NCI-H1436 (cell line): ENCODE data around the gene EMID1.

ENCODE experiments used
- DNase-seq: peaks from one replicate; lab custom pipeline; 2025; lab: John Stamatoyannopoulos, UW

Gene EMID1

DNA sequence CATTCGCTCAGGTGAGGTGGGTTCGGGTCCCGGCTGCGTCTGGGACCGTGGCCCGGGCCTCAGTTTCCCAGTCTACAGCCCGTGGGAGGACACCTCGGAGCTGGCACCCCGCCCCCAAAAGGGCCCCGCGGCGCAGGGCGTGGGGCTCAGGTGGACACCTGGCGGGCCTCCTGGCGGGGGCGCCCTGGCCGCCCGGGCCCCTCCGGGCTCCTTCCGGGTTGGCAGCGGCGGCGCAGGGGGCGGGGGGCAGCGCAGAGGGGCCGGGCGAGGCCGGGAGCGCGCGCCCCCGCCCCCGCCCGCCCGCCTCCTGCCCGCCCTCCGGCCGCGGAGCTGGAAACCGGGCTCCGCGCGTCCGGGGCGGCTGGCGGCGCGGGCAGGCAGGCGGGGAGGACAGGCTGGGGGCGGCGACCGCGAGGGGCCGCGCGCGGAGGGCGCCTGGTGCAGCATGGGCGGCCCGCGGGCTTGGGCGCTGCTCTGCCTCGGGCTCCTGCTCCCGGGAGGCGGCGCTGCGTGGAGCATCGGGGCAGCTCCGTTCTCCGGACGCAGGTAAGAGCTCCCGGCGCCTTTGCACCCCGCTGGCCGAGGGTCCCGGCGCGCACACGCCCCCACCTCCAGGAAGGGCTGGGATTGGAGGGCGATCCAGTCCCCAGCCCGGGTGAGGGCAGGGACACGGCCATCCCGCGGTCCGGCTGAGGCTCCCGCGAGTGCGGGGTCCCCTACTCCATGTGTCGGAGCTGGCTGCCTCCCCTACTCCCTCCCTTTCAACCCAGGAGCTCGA is at the start of gene EMID1:
Gene EMID1 (plus strand): TSS at position 303 of the 778 bp plus-strand sequence. CDS start 143 bp downstream, at position 446.
- DNase-seq = peak; percentile 25

DNA sequence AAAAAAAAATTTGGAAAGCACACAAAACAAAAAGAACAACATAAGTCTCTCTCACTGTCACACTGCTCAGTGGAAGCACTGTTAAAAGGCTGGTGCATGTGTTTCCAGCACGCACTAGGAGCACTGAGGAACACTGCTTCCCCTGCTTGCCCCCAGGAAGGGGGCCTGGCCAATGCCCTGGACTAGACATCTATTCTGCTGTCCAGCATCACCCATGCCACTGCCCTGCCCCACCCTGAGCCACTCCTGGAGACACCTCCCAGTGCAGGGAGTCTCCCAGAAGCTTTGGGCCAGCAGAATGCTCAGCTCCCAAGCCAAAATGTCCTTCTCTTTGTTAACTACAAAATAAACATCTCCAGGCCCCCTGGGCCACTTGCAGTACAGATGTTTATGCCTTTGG is 49.7 kb upstream of the EMID1 start:
- no peak for DNase-seq

DNA sequence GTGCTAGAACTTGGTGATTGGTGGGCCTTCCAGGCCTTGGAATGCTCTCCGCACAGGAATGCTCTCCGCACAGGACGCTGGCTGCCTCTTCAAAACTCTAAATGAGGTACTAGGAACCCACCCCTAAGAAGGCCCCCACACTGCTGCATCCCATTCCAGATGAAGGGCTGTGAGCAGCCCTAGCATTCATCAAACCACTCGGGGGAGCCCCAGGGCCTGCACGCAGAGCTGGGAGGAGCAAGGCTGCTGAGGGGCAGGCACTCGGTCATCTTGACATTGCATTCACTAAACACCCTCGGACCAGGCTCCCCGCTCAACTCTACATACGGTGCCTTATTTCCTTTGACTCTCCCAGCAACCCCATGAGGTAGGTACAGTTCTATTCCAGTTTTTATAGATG is 49.2 kb upstream of the EMID1 start:
- no peak for DNase-seq

DNA sequence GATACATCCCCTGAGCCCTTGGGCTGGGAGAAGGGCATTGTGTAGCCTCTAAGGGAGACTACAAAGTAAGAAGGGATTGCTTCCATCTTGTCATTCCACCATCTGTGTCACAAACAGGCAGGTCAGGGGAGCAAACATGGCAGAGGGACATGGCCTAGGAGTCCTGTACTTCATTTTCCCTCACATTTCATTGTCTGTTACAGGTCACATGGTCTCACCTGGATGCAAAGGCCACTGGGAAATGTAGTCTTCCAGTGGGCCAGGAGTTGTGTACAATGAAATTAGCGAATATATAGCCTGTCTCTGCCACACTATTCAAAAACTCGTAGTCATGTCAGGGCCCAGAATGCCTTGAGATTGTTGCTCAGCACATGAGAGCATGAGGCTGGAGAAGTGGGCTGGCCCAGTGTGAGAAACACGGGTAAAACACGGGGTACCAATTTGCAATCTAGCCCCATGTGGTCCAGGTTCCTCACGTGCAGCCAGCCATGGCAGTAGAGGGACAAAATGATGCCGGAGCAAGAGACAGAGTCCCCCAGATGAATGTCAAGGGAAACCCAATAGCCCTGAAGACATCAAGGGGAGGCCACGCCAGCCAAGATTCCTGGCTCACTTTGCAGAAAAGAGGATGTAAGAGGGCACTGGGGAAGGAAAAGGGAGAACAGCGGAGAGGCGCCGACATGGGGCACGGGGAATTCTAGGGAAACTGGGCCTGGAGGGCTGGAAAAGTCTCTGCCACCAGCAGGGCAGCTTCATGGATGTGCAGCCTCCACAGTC is 47.7 kb upstream of the EMID1 start:
- DNase-seq = no peak

DNA sequence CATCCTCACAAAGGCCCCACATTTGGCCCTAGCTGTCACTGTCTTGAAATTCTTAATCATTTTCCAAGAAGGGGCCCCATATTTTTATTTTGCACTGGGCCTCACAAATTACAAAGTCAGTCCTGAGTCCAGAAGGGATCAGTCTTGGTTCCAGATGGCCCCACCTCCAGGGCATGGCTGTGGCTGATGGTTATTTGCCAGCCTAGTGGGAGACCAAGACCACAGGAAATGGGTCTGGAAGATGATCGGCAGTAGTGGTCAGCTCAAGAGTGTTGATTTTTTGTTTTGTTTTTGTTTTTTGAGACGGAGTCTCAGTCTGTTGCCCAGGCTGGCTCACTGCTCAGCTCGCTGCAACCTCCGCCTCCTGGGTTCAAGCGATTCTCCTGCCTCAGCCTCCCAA is 47.1 kb upstream of the EMID1 start:
- DNase-seq = no peak

DNA sequence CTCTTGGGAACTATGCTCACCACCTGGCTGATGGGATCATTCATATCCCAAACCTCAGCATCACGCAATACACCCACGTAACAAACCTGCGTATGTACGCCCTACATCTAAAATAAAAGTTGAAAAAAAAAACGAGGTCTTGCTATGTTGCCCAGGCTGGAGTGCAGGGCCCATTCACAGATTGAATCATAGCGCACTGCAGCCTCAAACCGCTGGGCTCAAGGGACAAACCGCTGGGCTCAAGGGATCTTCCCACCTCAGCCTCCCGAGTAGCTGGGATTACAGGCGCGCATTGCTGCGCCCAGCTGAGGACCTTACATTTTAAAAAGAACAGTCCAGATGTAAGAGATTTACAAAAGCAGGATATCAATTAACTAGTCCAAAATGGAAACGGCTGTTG is 41.9 kb upstream of the EMID1 start:
- no peak for DNase-seq

DNA sequence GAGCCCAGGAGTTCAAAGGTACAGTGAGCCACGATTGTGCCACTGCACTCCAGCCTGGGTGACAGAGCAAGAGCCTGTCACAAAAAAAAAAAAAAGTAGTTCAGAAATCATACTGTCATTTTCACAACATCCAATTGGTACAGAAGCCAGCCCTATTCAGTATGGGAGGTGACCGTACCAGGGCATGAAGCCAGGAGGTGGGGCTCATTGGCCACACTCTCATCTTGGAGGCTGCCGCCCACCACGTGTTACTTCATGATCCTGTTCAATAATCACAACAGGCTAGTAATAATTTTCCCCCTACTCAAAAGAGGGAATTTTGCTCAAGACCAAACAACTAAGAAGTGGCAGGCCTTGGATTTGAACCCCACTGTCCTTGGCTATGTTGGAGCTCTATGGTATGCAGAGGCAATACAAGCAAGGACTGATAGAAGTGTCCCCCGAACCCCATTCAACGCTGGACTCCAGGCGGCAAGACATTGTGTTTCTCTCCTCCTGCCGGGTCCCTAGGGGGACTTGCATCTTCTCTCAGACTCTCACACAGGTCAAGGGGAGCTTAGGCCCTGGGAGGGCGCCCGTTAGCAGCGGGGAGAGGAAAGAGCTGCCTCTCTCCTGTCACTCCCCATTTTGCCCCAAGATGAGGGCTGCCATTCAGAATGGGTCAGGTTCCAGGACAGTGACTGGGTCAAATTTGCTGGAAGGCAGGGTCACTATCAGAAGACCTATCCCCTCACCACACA is 40.2 kb upstream of the EMID1 start:
- no peak for DNase-seq

DNA sequence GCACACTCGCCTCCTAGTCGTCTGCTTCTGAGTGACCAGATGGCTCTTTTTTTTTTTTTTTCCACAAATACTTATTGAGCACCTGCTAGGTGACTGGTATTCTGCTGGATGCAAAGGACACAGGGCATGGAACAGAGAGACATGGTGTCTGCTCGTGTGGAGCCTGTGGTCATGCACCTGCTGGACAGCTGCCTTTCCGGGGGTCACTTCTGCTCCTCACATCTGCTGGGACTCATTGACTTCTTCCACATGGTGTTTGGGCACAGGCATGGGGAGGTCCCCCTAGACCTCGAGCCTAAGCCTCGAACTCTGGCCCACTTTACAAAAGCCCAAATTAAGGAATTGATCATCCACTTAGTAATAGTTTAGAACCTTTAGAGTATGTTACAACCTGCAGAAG is 39.5 kb upstream of the EMID1 start:
- DNase-seq = no peak

- DNase-seq = no peak
Observed at GRCh38 chr22:29167032-29167911, 38.4 kb upstream of the EMID1 start.

GRCh38 chr22:29171721-29172120 is 34.0 kb upstream of the EMID1 start:
- DNase-seq = no peak

DNA sequence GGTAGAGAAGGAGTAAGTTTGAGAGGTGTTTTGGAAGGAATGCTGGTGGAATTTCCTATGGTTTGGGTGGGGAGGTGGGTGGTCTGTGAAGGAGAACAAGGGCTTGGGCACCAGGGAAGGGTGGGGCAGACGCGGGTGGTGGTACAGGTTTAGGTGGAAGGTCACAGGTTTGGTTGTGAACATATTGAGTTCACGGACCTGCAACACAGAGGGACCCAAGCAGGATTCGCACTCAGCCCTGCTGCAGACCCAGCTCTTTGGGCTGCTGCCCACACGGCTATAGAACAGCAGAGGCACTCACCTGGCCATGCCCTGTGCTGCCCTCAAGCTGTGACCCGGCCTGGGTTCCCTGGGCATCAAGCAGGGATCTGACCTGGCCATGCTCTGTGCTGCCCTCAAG is 33.5 kb upstream of the EMID1 start:
- DNase-seq = no peak

GRCh38 chr22:29175312-29175835 is 30.3 kb upstream of the EMID1 start:
- no peak for DNase-seq

DNA sequence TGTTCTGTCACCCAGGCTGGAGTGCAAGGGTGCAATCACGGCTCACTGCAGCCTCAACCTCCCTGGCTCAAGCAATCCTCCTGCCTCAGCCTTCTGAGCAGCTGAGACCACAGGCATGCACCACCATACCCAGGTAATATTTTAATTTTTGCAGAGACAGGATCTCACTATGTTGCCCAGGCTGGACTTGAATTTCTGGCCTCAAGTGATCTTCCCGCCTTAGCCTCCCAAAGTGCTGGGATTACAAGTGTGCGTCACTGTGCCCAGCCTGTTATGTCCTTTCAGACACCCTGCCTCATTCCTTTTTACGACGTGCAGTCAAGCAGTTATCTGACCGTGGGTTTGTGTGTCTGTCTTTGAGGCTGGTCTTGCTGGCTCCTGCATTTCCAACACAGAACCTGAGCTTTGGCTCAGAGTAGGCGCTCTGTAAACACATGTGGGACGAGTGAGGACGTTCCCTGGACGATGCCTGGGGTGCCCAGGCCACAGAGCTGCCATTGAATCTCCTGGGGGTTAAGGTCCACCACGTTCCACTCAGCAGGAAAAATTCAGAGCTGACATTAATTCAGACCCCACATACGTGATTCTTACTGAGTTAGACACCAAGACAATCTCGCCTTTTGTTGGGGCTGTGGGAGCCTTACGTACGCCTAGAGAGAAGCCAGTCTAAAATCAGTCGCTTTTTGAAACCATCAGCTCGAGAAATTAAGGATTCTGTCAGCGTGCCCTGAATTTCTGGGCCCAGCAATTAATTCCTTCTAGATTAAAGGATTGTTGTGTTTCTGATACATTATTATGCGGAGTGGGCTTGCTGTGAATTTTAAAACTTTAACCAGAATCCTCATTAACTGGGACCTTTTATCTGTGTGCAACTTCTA is 21.5 kb upstream of the EMID1 start:
- DNase-seq = no peak

- no peak for DNase-seq
Observed at GRCh38 chr22:29184849-29185490, 20.7 kb upstream of the EMID1 start.

DNA sequence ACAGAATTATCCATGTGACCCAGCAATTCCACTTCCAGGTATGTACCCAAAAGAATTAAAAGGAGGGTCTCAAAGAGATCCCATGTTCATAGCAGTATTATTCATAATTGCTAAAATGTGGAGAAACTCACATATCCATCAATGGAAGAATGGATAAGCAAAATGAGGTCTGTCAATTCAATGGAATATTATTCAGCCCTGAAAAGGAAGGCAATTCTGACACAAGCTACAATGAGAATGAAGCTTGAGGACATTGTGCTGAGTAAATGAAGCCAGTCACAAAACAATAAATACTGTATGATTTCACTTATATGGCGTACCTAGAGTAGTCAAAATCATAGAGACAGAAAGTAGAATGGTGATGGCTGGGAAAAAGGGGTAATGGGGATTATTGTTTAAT is 19.4 kb upstream of the EMID1 start:
- DNase-seq = no peak

GRCh38 chr22:29187831-29188230 is 17.9 kb upstream of the EMID1 start:
- DNase-seq = no peak

DNA sequence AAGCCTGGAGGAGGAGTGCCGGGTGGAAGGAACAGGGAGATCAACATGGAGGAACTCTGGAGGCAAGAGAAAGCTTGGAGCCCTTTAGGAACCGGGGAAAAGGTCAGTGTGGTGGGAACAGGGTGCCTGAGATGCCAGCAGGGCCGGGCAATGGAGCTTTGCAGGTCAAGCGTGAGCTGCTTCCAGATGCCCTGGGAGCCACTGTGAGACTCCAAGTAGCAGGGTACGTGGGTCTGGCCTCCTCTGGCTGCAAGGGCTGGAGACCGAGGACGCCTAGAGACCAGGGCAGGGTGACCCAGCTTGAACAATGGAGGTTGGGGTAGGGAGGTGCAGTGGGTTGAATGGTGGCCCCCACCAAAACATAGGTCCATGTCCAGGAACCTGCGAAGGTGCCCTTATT is 15.6 kb upstream of the EMID1 start:
- no peak for DNase-seq

GRCh38 chr22:29190918-29191317 is 14.8 kb upstream of the EMID1 start:
- no peak for DNase-seq

DNA sequence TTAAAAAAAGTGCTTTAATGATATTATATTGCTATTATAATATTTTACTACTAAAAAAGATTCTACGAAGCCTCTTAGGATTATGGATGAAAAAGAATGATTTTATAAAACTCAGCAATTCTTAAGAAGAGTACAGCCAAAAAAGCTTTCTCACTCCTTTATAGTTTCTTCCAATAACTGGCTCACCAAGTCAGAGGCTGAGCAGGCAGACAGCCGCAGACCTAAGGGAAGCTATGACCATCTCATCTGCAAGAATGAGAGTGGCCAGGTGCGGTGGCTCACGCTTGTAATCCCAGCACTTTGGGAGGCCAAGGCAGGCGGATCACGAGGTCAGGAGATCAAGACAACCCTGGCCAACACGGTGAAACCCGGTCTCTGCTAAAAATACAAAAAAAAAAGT is 12.7 kb upstream of the EMID1 start:
- no peak for DNase-seq

DNA sequence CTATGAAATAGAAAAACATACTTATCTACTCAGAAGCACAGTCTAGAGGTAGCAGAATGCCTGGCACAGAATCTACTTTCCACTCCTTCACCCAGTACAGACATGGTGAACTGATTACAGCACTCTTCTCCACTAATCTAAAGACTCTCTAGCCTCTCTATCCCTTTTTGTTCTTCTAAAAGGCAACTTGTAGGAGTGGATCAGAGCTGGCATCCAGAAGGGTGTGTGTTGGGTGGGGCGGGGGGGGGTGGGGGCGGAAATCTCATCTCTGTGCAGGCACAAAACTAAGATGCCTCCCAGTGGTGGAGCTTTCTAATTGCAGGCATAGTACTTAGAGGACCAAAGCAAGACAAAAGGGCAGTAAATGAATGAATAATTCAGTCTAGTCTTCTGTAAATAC is 11.5 kb upstream of the EMID1 start:
- no peak for DNase-seq
